SK-N-MC (cell line): ENCODE results near the gene KRTAP19-6.

Source experiments
- EZH2 ChIP-seq: fragments of 200-600 bp; sonication (generic); IDR thresholded peaks from one replicate; pipeline ENCODE4 v1.6.1; 2017; ENCODE audit warnings: antibody characterized with exemption
- FOXP2 ChIP-seq: optimal IDR thresholded peaks from 2 replicates; pipeline ENCODE3; 2011; ENCODE audit warnings: mild to moderate bottlenecking, moderate library complexity; ENCODE audit not compliant: insufficient read depth; ENCODE audit errors: extremely low read length, control extremely low read depth
- POLR2AphosphoS5 ChIP-seq: IDR thresholded peaks from 2 replicates; pipeline ENCODE4 v1.6.1; 2012; ENCODE audit warnings: mild to moderate bottlenecking, low read depth, low read length, borderline replicate concordance

DNA sequence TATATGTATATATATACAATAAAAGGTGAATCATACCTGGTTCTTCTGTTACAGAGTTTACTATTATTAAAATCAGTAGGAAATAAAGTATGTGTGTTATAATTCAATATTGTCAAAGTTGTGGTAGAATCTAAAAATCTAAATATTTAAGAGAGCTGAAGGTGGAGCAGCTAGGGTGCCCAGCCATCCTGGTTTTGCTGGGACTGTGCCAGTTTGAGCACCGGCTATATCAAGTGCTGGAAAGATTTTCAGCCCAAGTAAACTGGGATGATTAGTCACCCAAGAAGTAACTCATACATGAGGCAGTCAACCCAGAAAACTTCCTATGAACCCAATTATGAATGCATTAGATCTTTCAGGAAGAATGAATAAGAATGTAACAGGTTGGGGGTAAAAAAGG, 22.8 kb downstream of the KRTAP19-6 start:
- no peak for TF ChIP-seq EZH2
- TF ChIP-seq POLR2AphosphoS5 = no peak
- no peak for TF ChIP-seq FOXP2
